Glomerular visceral epithelial cell (primary cell): Measurements from ENCODE around the gene PBX3.

Experiments
- DNase-seq: peaks from one replicate; pipeline ENCODE4 v3.0.0-alpha.2; 2016; ENCODE audit errors: extremely low spot score

The PBX3 gene

DNA sequence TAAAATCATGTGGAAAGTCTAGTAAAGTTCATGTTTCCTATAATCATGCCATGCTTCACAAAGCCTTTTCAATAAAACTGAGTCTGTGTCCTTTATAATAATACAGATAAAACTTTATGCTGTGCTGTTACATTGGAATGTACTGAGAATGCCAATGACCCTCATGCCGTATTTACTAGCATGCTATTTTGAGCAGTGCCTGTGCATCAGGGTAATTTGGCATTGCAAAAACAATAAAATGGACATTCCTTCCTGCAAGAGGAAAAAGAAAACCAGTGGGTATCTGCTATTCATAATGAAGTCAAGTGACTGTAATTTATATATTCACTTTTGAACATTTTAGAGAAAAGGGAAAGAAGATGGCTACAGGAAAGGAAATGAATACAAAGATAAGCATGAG, 159.0 kb downstream of the PBX3 start:
- DNase-seq, result peak; percentile 24

DNA sequence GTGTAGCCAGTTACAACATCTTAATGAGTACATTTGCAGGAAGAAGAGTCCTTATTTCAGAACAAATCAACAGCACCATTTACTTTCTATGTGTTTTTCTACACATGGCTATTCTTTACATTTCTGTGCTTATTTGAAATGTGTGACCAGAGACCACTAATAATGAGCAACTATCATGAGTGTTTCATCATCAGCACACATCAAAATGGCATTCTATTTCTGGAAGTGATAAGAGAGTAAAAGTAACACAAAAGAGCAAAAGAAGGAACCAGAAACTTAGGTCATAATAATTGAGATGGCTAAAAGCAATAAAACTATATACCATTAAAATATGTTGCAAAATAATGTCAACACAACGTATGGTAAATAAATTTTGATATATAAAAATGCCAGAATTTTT, 159.7 kb downstream of the PBX3 start:
- no peak for DNase-seq

DNA sequence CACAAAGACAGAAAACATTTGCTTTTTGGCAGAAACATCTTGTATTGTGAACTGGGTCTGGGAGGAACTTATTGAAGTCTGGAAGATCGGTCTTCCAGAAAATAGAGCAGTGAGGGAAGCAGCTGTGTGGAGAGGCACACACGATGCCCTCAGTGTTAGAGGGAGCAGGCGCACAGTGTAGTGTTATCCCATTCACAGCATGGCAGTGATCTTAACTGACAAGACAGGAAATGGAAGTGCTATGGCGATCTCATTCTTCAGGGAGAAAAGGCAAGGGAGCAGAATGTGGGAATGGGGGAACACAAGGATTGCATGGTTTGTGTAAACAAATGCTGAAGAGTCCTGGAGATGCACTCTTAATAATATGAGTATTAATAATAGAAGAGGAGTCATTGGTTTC, 161.0 kb downstream of the PBX3 start:
- no peak for DNase-seq

DNA sequence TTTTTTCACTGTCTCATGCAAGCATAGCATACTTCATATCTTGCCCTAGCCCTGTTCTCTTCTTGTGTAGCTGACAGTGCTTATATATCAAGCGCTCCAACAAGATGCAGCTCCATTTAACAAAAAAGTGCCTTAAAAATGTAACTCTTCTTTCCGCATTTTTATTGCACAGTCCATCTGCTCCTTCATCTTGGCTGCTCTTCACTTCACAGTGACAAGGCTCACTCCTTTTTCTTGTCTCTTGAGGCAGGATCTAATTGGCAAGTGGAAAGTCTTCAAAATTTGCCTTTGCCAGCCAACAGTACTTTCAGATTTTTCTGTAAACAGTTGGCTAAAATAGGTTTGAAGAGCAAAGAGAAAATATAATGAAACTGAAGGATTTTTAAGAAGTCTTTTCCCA, 161.8 kb downstream of the PBX3 start:
- DNase-seq, result no peak

DNA sequence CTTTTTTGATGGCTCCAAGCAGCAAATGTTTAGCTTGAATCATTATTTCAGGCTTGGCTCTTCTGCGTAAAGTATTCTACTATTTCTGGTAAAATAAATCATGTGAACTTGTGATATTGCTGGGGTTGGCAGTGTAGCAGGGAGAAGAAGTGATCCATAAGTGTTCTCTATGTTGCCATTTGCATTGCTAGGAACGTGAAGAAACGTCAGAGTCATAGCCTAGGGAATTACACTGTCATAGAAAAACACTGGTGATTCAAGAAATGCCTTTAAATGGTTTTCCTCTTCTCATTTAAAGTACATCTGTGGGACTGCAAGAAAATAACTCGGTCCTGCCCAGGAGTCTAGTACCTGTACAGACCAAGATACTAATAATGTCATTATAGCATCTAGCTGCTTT, 162.3 kb downstream of the PBX3 start:
- no peak for DNase-seq

DNA sequence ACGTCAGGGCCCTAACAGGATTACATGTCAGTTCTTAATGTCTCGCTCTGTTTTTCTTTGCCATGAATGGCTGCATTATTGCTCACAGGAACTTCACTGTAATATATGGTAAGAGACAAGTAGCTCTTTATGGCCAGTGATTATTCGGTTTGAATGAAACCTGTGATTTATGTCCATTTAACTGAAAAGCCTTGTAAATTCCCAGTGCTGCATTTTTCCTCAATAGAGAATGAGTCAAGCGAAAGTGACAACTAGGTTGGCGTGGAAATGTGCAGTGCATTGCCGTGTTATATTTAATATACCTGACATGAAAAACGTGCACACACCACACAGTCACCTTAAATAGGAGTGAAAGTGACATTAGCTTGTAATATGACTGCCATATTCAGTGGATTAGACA, 163.1 kb downstream of the PBX3 start:
- no peak for DNase-seq

DNA sequence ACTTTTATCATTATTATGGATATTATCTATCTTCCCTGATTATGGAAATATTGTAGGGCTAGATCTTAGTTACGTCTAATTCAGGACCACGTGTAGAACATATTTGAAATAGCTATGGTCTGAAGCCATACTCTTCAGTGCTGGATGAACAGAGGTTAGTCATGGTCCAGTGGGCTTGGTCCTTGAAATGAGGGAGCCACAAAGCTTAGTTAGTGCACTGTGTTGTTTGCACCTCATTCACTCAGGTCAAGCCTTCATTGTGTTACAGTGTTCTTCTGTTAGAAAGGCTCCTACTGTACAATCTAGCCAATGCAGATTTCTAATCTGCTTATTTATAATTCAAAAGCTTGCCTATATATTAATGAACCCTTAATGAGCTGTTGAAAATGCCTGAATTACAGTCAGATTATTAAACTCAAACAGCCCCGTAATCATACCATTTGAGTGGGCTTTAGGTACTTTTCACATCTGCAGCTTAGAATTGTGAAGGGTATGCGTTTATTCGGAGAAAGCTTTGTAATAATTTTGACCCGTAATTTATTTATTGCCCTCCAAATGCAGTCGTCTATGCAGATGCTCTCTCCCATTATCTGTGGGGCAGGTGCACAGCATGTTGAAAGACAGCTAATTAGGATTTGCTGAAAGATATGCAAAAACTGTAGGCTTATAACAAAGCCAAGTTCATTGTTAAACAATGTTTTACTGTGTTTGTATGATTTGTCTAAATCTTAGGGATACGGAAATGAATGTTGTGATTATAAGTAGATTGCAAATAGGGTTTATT, 164.9 kb downstream of the PBX3 start:
- peak; percentile 68 for DNase-seq

DNA sequence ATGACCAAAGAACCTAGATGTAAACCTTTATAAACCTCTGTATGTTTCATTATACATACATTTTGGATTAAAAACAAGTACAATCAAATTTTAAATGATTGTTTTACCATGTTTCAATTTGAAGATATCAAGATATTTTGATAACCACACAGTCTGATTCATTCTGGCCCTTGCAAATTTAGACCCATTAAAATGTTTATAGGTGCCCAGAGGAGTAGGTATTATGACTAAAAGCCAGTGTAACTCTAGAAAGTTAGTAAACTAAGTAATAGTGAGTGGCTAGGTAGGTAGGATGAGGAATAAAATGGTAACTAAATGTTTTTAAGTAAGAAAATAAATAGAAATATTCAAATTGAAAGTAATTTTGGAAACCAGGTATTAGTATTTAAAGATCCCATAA, 165.5 kb downstream of the PBX3 start:
- no peak for DNase-seq

DNA sequence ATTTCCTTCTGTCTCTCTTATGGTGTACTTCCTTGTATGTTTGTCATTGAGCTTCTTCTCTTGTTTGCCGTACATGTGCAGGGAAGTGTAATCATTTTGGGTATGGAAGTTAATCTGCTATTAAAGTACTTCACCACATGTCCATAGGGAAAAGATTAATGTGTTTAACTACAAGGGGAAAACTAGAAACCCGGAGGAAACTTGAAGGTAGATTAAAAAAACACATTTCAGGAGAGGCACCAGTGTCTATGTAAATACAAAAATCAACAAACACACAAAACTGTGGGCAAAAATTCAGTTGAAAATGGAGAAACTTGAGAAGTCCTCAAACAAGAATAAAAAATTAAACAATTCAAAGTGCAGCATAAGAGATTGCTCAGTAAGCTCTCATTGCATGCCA, 166.4 kb downstream of the PBX3 start:
- no peak for DNase-seq

DNA sequence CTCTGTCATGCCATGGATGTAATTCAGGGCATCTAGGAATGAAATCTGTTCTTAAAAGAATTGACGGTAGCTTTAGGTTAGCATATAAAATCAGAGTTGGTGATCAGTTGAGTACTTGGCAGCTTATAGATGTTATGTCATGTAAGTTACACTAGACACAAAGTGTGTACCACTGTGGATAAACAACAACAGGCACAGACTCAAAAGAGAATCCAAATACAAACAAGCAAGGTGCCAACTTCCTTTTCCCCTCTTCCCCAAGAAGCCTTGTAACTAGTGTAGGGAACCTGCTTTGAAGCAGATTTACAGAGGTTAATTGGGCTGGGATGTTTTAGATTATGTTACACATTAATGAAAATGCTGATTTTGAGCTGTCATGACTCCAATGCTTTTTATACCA, 167.2 kb downstream of the PBX3 start:
- DNase-seq, result no peak

DNA sequence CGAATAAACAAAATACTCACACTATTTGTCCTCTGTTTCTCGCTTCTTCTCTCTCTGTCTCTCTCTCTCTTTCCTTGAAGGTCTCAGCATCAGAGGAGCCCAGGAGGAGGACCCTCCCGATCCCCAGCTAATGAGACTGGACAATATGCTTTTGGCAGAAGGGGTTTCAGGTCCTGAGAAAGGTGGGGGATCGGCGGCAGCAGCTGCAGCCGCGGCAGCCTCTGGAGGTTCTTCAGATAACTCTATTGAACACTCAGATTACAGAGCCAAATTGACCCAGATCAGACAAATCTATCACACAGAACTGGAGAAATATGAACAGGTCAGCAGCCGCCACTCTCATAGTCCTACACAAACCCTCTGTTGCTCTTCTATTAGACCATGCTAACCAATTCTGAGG, 168.4 kb downstream of the PBX3 start:
- no peak for DNase-seq

DNA sequence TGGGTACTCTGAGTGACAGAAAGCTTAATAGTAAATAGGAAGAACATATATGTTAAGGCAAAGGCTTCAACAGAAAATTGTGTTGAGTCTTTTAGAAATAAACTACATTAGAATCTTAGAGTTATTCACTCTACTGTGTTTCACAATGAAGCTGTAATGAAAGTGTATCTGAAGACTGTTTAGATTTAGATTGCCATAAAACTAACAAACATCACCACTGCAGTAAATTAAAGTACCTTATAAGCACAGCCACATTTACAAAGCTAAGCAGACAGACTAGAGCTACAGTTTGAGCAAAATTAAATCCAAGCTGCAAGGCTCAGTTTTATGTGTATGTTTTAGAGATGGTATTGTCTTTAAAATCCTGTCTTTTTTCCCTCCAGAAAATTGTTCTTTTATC, 172.4 kb downstream of the PBX3 start:
- no peak for DNase-seq

DNA sequence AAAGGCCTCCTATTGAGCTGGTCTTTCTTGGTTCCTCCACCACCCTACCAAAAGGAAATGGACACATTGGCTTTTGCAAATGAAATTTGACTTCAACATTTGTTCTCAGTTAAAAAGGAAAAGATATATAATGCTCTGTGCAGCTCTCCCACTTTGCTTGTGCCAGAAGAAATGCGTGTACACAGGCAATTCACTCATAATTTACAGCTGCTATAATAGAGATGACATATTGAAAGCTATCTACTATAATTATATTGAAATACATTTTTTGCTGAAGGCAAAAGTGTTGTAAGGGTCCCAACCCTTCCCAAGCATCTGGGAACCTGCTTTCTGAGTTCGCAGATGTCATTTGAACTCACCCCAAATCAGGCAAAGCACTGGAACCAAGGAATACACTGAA, 173.2 kb downstream of the PBX3 start:
- DNase-seq, result no peak

DNA sequence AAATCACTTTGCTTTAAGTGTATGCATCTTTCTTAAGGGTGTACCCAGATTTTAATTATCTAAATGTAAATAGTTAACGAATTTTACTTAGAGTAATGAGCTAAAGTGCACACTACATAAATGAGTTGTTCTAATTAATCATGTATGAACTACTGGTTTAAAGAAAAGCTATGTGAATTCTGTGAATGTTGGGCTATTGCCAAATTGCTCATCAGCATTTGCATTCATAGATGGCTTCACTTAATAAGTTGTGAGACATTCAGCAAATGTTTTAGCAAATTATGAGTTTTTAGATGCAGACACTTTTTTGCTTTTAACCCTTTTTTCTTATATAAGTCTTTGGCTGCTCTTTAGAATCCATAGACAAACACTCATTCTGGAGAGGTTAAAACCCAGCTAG, 175.7 kb downstream of the PBX3 start:
- DNase-seq, result no peak

DNA sequence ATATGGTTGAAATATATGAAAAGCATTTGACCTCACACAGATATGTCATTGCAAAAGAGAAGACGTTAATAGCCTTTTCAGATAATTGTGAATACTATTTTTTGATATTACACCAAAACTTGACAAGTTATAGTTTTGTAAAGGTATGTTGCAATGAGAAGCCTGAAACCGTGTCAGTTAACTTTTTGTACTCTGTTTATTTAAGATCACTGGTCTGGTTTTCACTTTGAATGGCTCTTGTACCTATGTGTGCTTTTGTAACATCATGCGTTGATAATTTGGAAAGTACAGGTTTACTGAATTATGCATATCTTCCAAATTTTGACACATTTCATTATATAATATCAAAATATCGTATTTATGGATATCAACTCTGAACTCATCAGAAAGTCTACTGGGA, 177.2 kb downstream of the PBX3 start:
- no peak for DNase-seq

DNA sequence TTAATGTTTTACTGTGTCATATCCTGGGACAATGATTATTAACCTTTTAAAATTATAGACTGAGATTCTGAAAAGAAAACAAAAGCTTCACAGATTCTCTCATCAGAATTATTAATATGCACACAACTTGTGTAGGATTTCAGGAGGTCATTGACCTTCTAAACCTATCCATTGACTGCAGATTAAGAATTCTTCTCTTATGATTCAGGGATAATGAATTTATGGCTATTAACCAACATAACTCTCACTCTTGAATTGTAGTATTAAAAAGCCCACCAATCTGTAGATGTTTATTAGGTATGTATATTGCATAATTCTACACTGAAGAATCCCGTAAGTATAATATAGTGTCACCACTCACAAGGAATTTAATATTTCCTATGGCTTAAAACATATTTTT, 179.8 kb downstream of the PBX3 start:
- DNase-seq, result no peak

DNA sequence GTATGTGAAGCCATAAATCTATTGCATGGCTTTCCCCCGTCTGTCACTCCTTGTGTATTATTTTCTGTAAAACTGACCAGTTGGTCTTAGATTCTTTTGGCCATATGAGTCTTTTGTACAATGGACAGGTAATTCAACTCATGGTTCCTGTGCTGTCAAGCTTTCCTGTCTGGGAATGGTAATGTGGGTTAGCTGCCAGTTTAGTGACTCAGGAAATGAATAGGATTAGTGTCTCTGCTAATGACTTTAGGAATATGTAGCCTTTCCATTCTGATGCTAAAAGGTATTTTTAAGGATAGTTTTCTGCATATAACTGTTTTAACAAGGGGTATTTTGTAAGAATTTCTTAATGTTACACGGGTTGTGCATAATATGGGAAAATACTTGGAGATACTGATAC, 182.7 kb downstream of the PBX3 start:
- DNase-seq, result no peak

DNA sequence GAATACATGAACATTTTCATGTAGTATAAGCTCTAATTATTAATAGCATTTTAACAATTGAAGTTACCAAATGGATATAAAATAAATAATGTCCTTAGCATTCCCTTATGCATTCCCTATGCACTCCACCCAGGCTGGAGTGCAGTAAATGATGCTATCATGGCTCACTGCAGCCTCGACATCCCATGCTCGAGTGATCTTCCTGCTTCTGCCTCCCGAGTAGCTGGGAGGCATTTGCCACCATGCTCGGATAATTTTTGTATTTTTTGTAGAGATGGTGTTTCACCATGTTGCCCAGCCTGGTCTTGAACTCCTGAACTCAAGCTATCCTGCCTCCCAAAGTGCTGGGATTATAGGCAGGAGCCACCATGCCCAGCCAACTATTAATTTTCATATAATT, 184.0 kb downstream of the PBX3 start:
- peak; percentile 60 for DNase-seq

DNA sequence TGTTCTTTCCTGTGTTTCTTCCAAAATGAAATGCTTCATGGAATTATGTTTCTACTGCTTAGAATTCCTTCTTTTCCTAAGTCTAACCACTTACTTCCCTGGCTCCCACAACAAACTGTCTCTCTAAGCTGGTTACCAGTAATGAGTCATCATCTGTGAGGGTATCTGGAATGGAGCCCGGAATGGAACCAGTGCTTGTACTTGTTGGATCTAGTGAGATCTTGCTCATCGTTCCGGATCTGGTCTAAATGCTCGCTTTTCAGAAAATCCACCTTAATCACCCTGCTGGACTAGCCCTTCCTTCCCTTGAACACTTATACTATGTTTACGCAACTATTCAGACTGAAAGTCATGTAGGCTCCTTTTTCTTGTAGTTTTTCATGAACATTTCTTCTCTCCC, 184.8 kb downstream of the PBX3 start:
- DNase-seq, result peak; percentile 97

DNA sequence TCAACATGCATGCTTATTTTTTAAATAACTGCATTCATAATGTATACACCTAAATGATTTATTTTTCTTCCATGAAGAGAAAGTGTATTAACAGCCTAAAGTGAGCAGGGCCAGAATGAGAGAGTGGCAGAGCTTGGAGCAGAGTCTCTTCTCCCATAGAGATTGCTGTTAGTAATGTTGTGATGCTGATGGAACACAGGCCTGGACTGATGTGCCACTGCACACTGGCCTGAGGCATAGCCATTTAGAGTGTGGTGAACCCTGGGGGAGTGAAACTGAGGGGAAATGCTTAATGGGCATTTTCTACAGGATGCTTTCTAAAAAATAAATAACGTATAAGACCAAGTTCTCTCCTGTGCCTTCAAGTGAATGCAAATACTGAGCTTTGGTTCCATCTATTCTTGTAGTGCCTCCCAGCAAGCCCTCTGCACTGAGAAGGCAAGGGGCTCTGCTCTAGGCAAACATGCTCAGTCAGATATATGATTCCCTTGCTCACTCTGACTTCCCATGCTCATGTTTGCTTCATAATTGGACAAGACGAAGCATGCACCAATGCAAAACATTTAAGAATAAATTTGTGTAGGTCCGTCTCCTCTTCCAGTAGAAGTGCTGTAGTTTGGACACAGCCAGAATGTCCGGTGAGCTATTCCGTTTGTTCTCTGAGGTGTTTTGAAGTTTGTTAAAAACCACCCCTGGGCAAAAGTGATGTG, 185.7 kb downstream of the PBX3 start:
- no peak for DNase-seq

DNA sequence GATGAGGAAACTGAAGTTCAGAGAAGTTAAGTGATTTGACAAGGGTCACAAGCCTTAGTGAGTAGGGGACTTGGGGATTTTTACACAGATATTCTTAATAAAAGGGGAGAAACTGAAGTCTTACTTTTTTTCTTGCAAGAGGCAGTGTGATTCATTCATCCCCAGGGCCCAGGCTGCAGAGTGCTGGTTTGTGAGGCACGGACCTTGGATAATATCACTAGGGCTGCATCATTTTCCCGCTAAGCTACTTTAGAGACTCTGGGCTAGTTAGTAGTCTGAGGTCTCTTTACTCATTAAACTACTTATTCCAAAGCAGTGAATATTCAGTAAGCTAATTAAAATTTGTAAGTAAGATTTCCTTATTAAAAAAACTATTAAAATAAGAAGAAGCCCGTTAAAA, 195.0 kb downstream of the PBX3 start:
- DNase-seq, result no peak

DNA sequence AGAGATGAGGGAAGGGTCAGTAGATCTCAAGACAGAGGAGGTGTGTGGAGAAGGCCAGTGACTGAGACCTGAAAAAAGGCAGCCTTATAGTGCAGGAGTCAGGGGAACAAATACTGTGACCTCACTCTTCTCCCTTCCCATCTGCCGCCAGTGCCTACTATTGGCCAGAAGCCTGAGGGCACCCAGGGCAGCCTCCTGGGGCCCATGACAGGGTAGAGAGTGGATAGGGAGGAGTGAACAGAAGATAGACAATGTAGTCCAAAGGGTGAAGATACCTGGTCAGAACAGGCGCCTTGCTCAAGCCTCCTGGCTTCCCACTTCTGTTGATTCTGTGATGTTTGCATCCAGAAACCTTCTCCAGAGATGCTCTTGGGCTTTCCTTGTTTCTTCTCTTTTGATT, 196.7 kb downstream of the PBX3 start:
- no peak for DNase-seq

DNA sequence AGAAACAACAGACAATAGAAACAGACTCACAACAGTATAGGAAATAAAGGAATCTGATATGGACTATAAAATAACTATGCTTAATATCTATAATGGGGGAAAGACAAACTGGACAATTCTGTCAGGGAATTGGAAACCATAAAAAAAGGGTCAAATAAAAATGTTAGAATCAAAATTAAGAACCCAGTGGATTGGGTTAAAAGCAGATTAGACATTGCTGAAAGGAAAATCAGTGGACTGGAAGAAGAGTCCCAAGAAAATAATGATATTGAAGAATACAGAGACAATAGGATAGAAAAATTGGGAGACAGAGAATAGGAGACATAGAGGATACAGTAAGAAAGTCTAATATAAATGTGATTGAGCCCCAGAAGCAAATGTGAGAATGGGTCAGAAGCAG, 199.2 kb downstream of the PBX3 start:
- DNase-seq, result no peak
